Motor neuron (in vitro differentiated cells): ENCODE results near the gene IFIT1B. TPM values are rescaled to one million over a fixed set of nuclear protein-coding genes. Genes with fewer than 3 reads are reported as not detected.
"Not testable (repeated sequence)": the region's sequence is repeated elsewhere in the genome, so short reads cannot be mapped to it uniquely, and the experiment has no call there.

Source experiments
- ATAC-seq, 8 experiments: fragments of 200-7000 bp; cut with Tn5 transposase; replicated peaks in 6 of 8; 2 replicates each; pipeline ENCODE4 v1.8.0; 2021; ENCODE audit warnings: mild to moderate bottlenecking in 8 of 8, moderate library complexity in 8 of 8
- H3K27ac ChIP-seq, 2 donors: fragments of 250-450 bp; sonication (Bioruptor Pico); 2 replicates each; pipeline ENCODE4 v1.9.0; 2021; ENCODE audit warnings: antibody characterized with exemption in 2 of 2, mild to moderate bottlenecking in 2 of 2, moderate library complexity in 1 of 2
- H3K4me1 ChIP-seq, 2 donors: fragments of 250-450 bp; sonication (Bioruptor Pico); replicated peaks in 1 of 2; 2 replicates each; pipeline ENCODE4 v1.6.1; 2021; ENCODE audit warnings: antibody characterized with exemption in 2 of 2, mild to moderate bottlenecking in 2 of 2, moderate library complexity in 1 of 2
- H3K4me3 ChIP-seq, 5 donors: fragments of 250-450 bp; sonication (Bioruptor Pico); 2 replicates each; pipeline ENCODE4 v1.9.0; 2021; ENCODE audit warnings: antibody characterized with exemption in 5 of 5, mild to moderate bottlenecking in 5 of 5, moderate library complexity in 4 of 5
- WGBS, 10 experiments: fragments of 450-650 bp; shearing (Covaris generic); methylation state at CpG; one replicate each; pipeline ENCODE4 v1.0.0; 2022; 5-methylcytosine and 5-hydroxymethylcytosine counted together
- in situ Hi-C, 9 experiments: fragments of 400-800 bp; cut with MboI; loops; one replicate each; pipeline ENCODE4 v1.15.0; 2021; ENCODE audit warnings: low sequenced_read_pairs in 9 of 9, low pct_unique_long_range_greater_than_20kb in 2 of 9; ENCODE audit not compliant: unreplicated experiment in 9 of 9
- total RNA-seq, 8 experiments: library from RNA; unstranded; fragments of 300-600 nt; gene quantifications; 2 replicates each; pipeline versions ENCODE4 v1.2.3 to v1.2.4, GENCODE V29; 2022

The IFIT1B gene
- total RNA-seq, 8 experiments from 2014 or later, result 0.13 to 0.57 (median 0.53) TPM

DNA sequence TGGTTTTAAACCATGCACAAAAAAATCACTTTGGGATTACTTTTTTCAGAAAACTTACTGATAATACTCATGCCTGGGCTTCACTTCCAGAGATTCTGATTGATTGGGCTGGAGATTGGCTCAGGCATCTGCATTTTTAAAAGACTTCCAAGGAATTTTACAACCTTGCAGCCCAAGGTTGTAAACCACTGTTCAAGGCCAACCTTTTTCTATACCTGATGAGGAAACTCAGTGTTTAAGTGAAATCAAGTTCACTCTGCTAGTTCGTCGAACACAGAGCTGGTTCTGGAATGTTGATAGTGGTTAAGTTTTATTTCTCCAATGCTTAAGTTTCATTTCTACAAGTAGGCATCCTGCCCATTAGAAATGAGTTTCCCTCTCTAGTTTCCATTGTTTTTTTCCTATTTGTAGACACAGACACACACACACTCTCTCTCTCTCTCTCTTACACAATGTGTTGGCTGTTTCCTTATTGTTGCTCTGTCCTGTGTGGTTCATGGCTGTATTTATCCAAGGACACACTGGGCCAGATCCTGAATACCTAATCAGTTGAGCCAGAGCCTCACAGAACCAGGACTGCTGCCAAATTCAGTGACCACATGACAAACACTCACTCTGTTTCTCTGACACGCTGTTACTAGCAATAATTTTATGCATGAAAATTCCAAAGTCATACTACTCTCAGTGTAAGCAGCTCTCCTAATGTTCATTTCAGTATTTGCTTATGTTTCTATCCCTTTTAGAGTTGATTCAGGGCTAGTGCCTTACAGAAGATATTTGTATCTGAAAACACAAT lies 3.7 kb upstream of the IFIT1B start:
- WGBS, 10 experiments, result 0 to 92% (median 52%) methylated on average over 1 to 3 of the region's 3 CpGs; no CpG with 5 or more reads in 2 of the 10 experiments

DNA sequence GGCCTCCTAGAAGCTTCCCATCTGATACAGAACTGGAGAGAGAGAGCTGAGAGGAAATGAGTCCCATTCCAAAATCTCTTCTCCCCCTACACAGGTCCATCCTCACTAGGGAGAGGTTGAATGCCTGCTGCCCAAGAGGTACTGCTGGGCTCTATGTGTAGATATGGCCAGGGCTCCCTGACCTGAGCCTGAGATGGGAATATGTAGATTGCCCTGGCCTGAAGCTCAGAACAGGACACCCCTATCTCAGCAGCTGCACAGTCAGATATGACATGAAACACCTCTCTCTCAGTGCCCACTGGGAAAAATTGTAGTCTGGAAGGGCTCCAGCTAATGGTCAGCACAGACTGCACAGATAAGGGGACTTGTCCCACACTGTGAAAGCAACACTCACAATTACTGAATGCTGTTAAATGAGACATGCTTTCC lies 3.1 kb upstream of the IFIT1B start:
- Histone ChIP-seq H3K27ac (no peak overlapping the region), H3K4me1 (peaks cover 9 to 11% of the 10 kb centered on the region in 2 donors), H3K4me3 (no peak overlapping the region)
- in situ Hi-C loops, result loop anchor here in 2 of 9 experiments (25.0 kb wide), 1 partner anchor 337 kb away; no protein-coding TSS in a partner anchor
- peak in 6 of 8 experiments; percentile 30 to 63 (median 54) for ATAC-seq

More for the DNA sequence above, 3.7 kb upstream of the IFIT1B start:
- no peak overlapping the region for H3K27ac ChIP-seq
- no peak overlapping the region for H3K4me3 ChIP-seq
- in situ Hi-C loops, result no loop called here
- H3K4me1 ChIP-seq, result peaks cover 9 to 14% of the 10 kb centered on the region in 2 donors
- ATAC-seq, result peak; percentile 87 to 97 (median 95)

DNA sequence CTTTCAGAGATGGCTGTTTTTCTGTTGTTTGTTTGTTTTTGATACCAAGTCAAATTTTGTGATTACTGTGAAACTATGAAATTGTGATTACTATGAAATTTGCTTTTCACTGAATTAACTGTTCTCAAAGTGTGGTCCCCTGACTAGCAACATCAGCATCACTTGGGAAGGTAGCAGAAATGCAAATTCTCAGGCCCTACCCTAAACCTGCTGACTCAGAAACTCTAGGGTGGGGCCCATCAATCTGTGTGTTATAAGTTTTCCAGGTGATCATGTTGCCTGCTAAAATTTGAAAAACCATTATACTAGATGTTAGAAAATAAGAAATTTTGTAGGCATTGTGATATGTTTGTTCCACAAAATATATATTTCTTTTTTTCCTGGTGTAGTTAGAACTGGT lies 1.2 kb downstream of the IFIT1B start:
- in situ Hi-C loops, result loop anchor here in 2 of 9 experiments (25.0 kb wide), 1 partner anchor 342 kb away; no protein-coding TSS in a partner anchor
- ATAC-seq, result no peak

DNA sequence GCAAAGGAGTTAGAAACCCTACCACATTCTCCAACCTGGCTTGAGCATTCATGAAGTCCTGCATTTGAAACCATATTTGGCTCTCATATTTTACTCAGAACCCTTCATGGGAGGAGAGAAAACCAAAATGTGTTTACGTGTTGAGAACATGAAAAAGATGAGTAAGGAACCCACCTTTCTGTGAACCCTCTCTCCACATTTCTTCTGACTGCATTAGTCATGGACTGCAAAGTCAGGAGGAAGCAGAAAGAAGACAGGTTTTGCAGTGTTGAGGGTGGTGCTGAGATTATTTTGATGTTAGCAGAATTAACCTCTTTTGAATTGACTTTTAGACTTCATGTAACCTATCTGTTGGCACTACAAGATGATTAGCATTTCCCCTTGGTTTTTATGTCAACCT lies 4.9 kb downstream of the IFIT1B start:
- no peak overlapping the region for H3K27ac ChIP-seq
- H3K4me1 ChIP-seq, result no peaks in the 10 kb centered on the region
- H3K4me3 ChIP-seq, result no peak overlapping the region
- in situ Hi-C loops, result loop anchor here in 2 of 9 experiments (25.0 kb wide), 1 partner anchor 345 kb away; no protein-coding TSS in a partner anchor
- ATAC-seq, result peak in 1 of 8 experiments; percentile 18
- 80 to 100% (median 92%) methylated on average over 1 of the region's 1 CpG; no CpG with 5 or more reads in 4 of the 10 experiments for WGBS, 10 experiments

More for the DNA sequence above, 1.2 kb downstream of the IFIT1B start:
- H3K4me3 ChIP-seq, result no peak overlapping the region
- H3K4me1 ChIP-seq, result peaks cover 5 to 6% of the 10 kb centered on the region in 2 donors
- no peak overlapping the region for H3K27ac ChIP-seq

DNA sequence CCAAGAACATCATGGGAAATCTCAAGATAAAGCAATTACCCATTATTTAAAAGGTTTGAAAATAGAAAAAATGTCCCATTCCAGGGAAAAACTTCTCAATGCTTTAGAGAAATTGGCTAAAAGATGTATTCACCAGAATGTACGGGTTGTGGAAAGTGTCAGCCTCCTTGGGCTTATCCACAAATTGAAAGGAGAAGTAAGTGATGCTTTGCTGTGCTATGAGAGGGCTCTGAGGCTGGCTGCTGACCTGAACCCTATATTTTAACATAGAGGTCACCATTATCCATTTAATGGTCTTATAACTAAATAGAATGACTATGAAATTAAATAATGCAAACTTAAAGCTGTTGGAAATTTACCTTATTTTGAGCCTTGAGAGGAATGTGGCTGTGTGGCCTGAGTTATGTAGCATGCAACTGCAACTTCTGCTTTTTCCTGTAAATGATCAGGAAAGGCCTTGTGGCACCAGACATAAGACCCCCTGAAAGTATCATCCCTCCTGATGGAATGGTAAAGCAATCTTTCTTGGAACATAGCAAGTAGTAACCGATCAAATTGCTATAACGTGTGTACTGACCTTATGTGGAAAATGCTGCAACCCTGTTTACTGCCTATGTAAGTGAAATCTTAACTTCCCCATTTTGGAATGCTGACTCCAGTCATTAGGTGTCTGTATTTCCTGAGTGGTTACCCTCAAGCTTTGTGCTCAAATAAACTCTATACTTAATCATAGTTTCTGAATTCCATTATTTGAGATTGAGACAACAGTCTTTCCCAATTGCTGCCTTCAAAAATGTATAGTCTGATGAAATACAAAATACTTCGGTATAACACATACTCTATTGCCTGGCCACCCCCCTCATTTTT lies 6.9 kb downstream of the IFIT1B start:
- Histone ChIP-seq H3K4me1 (no peaks in the 10 kb centered on the region), H3K27ac (no peak overlapping the region), H3K4me3 (no peak overlapping the region)
- in situ Hi-C loops, result loop anchor here in 2 of 9 experiments (25.0 kb wide), 1 partner anchor 347 kb away; no protein-coding TSS in a partner anchor
- 36 to 100% (median 91%) methylated on average over 1 to 4 of the region's 4 CpGs; no CpG with 5 or more reads in 1 of the 10 experiments for WGBS, 10 experiments
- ATAC-seq, result no peak

DNA sequence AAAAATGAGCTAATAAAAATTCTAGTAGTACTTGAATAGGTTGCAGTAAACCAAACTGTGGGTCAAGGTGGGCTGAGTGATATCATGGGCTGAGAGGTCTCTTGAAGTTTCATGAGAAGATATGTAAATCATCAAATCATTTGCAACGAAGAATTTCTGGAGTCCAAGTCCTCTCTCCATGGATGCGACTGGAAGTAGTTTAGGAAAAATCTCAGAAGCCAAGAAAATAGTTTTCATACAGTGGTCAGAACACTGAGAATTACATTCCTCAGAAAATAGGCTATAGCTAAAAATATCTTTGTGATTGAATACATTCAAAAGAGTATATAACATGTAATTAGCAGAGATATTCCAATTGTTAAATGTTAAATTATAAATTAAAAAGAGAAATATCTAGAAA lies 10.9 kb downstream of the IFIT1B start:
- in situ Hi-C loops, result loop anchor here in 2 of 9 experiments (25.0 kb wide), 1 partner anchor 352 kb away; no protein-coding TSS in a partner anchor
- no peak overlapping the region for H3K4me3 ChIP-seq
- WGBS, 10 experiments, result 15 to 96% (median 55%) methylated on average over 1 to 2 of the region's 2 CpGs
- peaks cover 3 to 7% of the 10 kb centered on the region in 2 donors for H3K4me1 ChIP-seq
- H3K27ac ChIP-seq, result no peak overlapping the region
- no peak for ATAC-seq

DNA sequence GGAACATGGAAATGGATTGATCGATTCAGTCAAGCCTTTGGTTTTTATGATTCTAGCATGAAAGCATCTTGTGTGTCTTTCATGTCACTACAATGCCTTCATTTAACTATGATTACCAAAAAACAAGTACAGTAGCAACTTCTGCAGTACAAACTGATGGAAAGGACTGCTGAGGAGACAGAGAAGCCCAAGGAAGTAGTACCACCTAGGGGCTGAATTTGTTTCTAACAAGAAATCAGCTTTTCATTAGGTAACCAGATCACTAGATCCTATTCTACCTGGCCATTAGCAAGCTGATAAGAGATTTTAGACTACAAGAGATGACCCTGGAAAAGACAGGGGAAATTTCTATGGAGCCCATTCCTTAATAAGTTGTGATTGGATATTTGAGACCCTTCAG lies 11.4 kb downstream of the IFIT1B start:
- no peak overlapping the region for H3K4me3 ChIP-seq
- H3K27ac ChIP-seq, result no peak overlapping the region
- in situ Hi-C loops, result loop anchor here in 2 of 9 experiments (25.0 kb wide), 1 partner anchor 352 kb away; no protein-coding TSS in a partner anchor
- peak in 2 of 8 experiments; percentile 29 to 30 for ATAC-seq
- H3K4me1 ChIP-seq, result peaks cover 3 to 7% of the 10 kb centered on the region in 2 donors
- 0 to 90% (median 67%) methylated on average over 1 of the region's 1 CpG for WGBS, 10 experiments

DNA sequence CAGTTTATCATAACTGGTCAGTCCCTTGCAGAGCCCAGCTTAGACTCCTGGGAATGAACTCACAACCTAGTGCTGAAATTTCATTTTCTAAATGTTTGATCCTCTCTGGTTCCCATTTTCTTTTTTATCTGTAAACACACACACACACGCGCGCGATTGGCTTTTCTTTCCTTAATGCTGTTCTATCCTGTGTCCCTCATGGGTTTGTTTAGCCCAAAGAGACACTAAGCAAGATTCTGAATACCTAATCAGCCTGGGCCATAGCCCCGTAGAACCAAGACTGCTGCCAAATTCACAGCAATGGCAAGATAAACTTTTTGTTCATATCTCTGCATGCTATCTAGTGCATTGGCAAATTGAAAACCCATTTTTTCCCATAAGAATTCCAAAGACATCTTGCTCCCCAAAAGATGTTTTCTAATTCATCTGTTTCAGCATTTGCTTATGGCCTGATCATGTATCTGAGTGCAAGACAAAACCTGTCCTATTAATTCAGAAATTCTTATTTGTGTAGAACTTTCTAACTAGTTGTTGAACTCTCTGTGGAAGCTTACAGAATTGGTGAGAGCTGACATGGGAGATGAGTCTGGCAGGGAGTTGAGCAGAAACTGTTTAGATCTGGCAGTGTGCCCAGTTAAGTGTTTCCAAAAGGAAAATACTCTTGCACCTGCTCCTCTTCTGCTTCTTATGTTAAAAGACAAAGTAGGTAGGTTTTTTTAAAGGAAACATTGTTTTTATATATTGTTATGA lies 12.8 kb downstream of the IFIT1B start:
- H3K4me3 ChIP-seq, result no peak overlapping the region
- 87 to 100% (median 97%) methylated on average over 1 to 5 of the region's 5 CpGs; no CpG with 5 or more reads in 2 of the 10 experiments for WGBS, 10 experiments
- no peak overlapping the region for H3K27ac ChIP-seq
- H3K4me1 ChIP-seq, result peaks cover 3 to 7% of the 10 kb centered on the region in 2 donors
- ATAC-seq, result no peak
- in situ Hi-C loops, result loop anchor here in 2 of 9 experiments (25.0 kb wide), 1 partner anchor 353 kb away; no protein-coding TSS in a partner anchor

DNA sequence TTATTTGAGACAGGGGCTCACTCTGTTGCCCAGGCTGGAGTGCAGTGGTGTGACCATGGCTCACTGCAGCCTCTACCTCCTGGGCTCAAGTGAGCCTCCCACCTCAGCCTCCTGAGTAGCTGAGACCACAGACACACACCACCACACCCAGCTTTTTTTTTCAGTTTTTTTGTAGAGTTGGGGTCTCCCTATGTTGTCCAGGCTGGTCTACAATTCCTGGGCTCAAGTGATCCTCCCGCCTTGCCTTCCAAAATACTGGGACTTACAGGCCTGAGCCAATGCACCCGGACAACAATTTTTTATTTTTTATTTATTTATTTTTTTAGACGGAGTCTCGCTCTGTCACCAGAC lies 13.3 kb downstream of the IFIT1B start:
- ATAC-seq, H3K27ac ChIP-seq, H3K4me1 ChIP-seq, H3K4me3 ChIP-seq: not testable (repeated sequence)
- WGBS, 10 experiments, result 43 to 100% (median 92%) methylated on average over 1 to 4 of the region's 4 CpGs; no CpG with 5 or more reads in 2 of the 10 experiments
- in situ Hi-C loops, result loop anchor here in 2 of 9 experiments (25.0 kb wide), 1 partner anchor 354 kb away; no protein-coding TSS in a partner anchor

DNA sequence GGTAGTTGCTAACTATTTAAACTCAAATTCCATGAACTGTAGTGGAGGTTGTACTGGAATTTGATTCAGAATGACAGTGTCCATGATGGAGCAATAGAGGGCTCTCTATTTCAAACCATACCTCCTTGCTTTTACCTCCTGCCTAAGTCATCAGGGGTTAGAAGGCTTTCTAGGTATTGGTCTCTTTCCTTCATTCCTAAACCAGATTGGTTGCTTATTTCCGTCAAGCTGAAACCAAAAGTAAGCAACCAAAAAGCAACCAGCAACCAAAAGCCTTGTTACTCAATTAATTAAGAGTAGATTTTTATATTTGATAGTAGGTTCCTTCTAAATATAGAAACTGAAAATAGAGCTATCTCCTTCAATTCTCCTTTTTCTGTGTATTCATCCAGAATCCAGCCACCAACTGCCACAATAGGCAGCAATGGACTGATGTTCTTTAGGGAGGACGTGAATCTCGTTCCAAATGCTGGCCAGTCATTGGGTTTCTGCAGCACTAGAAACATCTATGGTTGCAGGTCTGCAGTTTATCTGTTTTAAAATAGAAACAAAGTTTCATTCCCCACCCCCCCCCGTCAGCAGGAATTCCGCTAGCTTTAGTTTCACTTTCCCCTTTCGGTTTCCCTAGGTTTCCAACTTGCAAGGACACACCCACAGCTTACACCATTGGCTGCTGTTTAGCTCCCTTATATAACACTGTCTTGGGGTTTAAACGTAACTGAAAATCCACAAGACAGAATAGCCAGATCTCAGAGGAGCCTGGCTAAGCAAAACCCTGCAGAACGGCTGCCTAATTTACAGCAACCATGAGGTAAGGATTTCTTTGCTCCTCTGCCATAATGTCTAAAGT lies 14.3 kb downstream of the IFIT1B start, which contains the start of gene IFIT1:
TSS of gene IFIT1 (plus strand) at position 717 of the 850 bp plus-strand sequence. CDS start at position 807, 90 bp downstream.
- ATAC-seq, result peak; percentile 78 to 89 (median 84)
- Histone ChIP-seq H3K4me1 (peaks cover 3 to 7% of the 10 kb centered on the region in 2 donors), H3K27ac (no peak within 1 kb of the TSS), H3K4me3 (peak within 1 kb of the TSS; percentile 18 to 42 (median 33))
- 5 to 32% (median 8%) methylated on average over 2 to 8 of the region's 8 CpGs; no CpG with 5 or more reads in 1 of the 10 experiments for WGBS, 10 experiments
- in situ Hi-C loops, result loop anchor here in 2 of 9 experiments (25.0 kb wide), 1 partner anchor 355 kb away; no protein-coding TSS in a partner anchor

DNA sequence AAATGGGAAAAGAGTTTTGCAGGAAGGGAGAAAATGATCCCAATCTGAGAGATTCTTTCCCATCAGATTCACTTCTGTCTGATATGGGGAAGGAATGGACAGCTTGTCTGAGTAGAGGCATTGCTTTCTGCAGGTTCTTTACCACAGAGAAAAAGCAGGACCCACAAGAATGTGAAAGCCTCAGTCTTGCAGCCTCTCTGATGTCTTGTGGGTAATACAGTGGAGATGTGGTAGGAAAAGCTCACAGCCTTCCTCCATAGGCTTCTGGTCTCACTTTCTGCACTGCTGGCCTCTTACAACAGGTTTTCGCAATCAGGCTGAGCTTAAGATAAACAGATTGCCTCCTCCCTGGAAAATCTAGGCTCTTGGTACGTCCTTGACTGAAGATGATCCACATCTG lies 15.1 kb downstream of the IFIT1B start:
- peak in 7 of 8 experiments; percentile 3 to 46 (median 17) for ATAC-seq
- H3K27ac ChIP-seq, result no peak overlapping the region
- H3K4me1 ChIP-seq, result peaks cover 3 to 7% of the 10 kb centered on the region in 2 donors
- WGBS, 10 experiments, result 0 to 100% (median 62%) methylated on average over 1 of the region's 2 CpGs; no CpG with 5 or more reads in 6 of the 10 experiments
- in situ Hi-C loops, result loop anchor here in 2 of 9 experiments (25.0 kb wide), 1 partner anchor 356 kb away; no protein-coding TSS in a partner anchor
- H3K4me3 ChIP-seq, result peak overlapping the region in 2 of 5 donors; percentile 33 to 42
